OCI-LY7 (cell line): Measurements from ENCODE around the gene SRCAP. TPM values are rescaled to one million over a fixed set of nuclear protein-coding genes. Genes with fewer than 3 reads are reported as not detected.
A peak's percentile ranks its signal among the peaks of the same experiment; 100 is the strongest.

Experiments used
- BruUV-seq: library from RNA; stranded (reverse); fragments of 400-500 nt; replicated peaks from 2 replicates; lab custom pipeline; 2021; lab: Mats Ljungman, UMichigan
- CTCF ChIA-PET: fragments of 300-600 bp; sonication (Branson Sonifier 250); formaldehyde crosslinking; loops from one replicate; lab custom pipeline; 2022; ENCODE audit warnings: antibody characterized with exemption; ENCODE audit not compliant: unreplicated experiment; lab: Charles Lee
- POLR2A ChIA-PET: fragments of 300-600 bp; sonication (Branson Sonifier 250); formaldehyde crosslinking; loops from one replicate; lab custom pipeline; 2022; ENCODE audit warnings: antibody characterized with exemption; lab: Charles Lee
- DNase-seq: peaks from one replicate; pipeline ENCODE4 v3.0.0-alpha.2; 2015; ENCODE audit warnings: low spot score
- H2AFZ ChIP-seq: fragments of 200-600 bp; sonication (generic), shearing (Covaris generic); 2 replicates; pipeline ENCODE4 v1.6.1; 2014; ENCODE audit warnings: mild to moderate bottlenecking, antibody characterized with exemption, low read length, moderate library complexity
- H3K27ac ChIP-seq: fragments of 200-600 bp; sonication (generic); 2 replicates; pipeline ENCODE4 v1.5.1; 2014; ENCODE audit warnings: mixed run types, low read depth, mild to moderate bottlenecking, moderate library complexity, low read length, inconsistent platforms; ENCODE audit not compliant: poor library complexity, severe bottlenecking
- H3K36me3 ChIP-seq: fragments of 200-600 bp; sonication (generic); 2 replicates; pipeline ENCODE4 v1.6.1; 2014; ENCODE audit warnings: mild to moderate bottlenecking, antibody characterized with exemption, low read length, moderate library complexity, mixed read lengths; ENCODE audit not compliant: insufficient read depth
- H3K4me1 ChIP-seq: fragments of 200-600 bp; sonication (generic); 2 replicates; pipeline ENCODE4 v1.5.1; 2014; ENCODE audit warnings: mild to moderate bottlenecking, low read length; ENCODE audit not compliant: insufficient read depth, poor library complexity, severe bottlenecking
- H3K4me2 ChIP-seq: fragments of 200-600 bp; sonication (generic); 2 replicates; pipeline ENCODE4 v1.6.1; 2014; ENCODE audit warnings: mild to moderate bottlenecking, low read length
- H3K4me3 ChIP-seq: fragments of 200-600 bp; sonication (generic); 2 replicates; pipeline ENCODE4 v1.5.1; 2014; ENCODE audit warnings: mild to moderate bottlenecking, low read depth, low read length; ENCODE audit not compliant: poor library complexity, severe bottlenecking
- H3K79me2 ChIP-seq: fragments of 200-600 bp; sonication (generic); 2 replicates; pipeline ENCODE4 v1.6.1; 2016; ENCODE audit warnings: low read depth, mild to moderate bottlenecking, low read length, moderate library complexity, mixed read lengths; ENCODE audit not compliant: insufficient read depth
- H3K9me2 ChIP-seq: fragments of 200-600 bp; sonication (generic); 2 replicates; pipeline ENCODE4 v1.6.1; 2016; ENCODE audit warnings: mild to moderate bottlenecking, low read length, mixed read lengths; ENCODE audit not compliant: insufficient read depth
- H3K9me3 ChIP-seq: fragments of 200-600 bp; sonication (generic); 2 replicates; pipeline ENCODE4 v1.6.1; 2014; ENCODE audit warnings: mild to moderate bottlenecking, mixed run types, low read length, mixed read lengths
- H4K20me1 ChIP-seq: fragments of 200-600 bp; sonication (generic); 2 replicates; pipeline ENCODE4 v1.6.1; 2014; ENCODE audit warnings: mild to moderate bottlenecking, antibody characterized with exemption, low read length, moderate library complexity, mixed read lengths; ENCODE audit not compliant: insufficient read depth
- EZH2phosphoT487 ChIP-seq: fragments of 200-600 bp; sonication (generic); IDR thresholded peaks from 2 replicates; pipeline ENCODE4 v1.6.1; 2018; ENCODE audit warnings: low read depth, borderline replicate concordance, mild to moderate bottlenecking, mixed run types, antibody characterized with exemption, low read length, moderate library complexity, mixed read lengths
- intact Hi-C: fragments of 100-400 bp; cut with micrococcal nuclease; formaldehyde crosslinking; loops from one replicate; pipeline ENCODE4 v1.10.0; 2022; ENCODE audit not compliant: unreplicated experiment
- total RNA-seq, 2 experiments: library from RNA; depleted of rRNA in 1 of 2; stranded (reverse); fragments of >200 nt in 1 of 2; shearing (Covaris generic) in 1 of 2; gene quantifications; 2 replicates each; pipeline ENCODE4 v1.2.3, GENCODE V29; 2014 to 2022
- TF ChIP-seq, protein P1 (sequence below): fragments of 200-600 bp; sonication (generic); conservative IDR thresholded peaks from 2 replicates; pipeline ENCODE4 v1.5.1; 2014; ENCODE audit warnings: mild to moderate bottlenecking, antibody characterized with exemption, low read length, moderate library complexity, mixed read lengths

Gene SRCAP
- total RNA-seq, 2 experiments from 2014 or later: 41.8 to 93.7 TPM

GRCh38 chr16:30650369-30651123 lies 48.4 kb upstream of the SRCAP start, which contains the start of gene PRR14:
Gene PRR14, plus strand, starts transcription at chr16:30650960. Its CDS starts 686 bp downstream, at chr16:30651646.
- intact Hi-C loops: loop anchor here (2.0 kb wide), 2 partner anchors 48 to 180 kb away; partner anchors contain the start of gene SRCAP
- Histone ChIP-seq H4K20me1 (no peaks in the 10 kb centered on the region), H3K4me3 (peak within 1 kb of the TSS; percentile 86), H3K4me2 (peak within 1 kb of the TSS; percentile 95), H3K9me2 (no peaks in the 10 kb centered on the region), H3K27ac (peak within 1 kb of the TSS; percentile 75), H3K9me3 (no peaks in the 10 kb centered on the region), H2AFZ (peak within 1 kb of the TSS; percentile 99), H3K36me3 (peaks cover 31% of the 10 kb centered on the region), H3K4me1 (peaks cover 17% of the 10 kb centered on the region), H3K79me2 (peaks cover 9% of the 10 kb centered on the region; the same call in 1 of the 2 replicates)
- TF ChIP-seq, protein P1, sequence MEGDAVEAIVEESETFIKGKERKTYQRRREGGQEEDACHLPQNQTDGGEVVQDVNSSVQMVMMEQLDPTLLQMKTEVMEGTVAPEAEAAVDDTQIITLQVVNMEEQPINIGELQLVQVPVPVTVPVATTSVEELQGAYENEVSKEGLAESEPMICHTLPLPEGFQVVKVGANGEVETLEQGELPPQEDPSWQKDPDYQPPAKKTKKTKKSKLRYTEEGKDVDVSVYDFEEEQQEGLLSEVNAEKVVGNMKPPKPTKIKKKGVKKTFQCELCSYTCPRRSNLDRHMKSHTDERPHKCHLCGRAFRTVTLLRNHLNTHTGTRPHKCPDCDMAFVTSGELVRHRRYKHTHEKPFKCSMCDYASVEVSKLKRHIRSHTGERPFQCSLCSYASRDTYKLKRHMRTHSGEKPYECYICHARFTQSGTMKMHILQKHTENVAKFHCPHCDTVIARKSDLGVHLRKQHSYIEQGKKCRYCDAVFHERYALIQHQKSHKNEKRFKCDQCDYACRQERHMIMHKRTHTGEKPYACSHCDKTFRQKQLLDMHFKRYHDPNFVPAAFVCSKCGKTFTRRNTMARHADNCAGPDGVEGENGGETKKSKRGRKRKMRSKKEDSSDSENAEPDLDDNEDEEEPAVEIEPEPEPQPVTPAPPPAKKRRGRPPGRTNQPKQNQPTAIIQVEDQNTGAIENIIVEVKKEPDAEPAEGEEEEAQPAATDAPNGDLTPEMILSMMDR: no peak
- no peak for TF ChIP-seq EZH2phosphoT487
- DNase-seq: peak; percentile 99
- CTCF ChIA-PET: interaction anchor here (0.6 kb wide), 1 partner anchor 992 kb away, joined by 3 read pairs; no protein-coding TSS in a partner anchor
- POLR2A ChIA-PET: interaction anchor here (0.6 to 1.0 kb wide), 9 partner anchors 14 to 647 kb away, joined by 3 to 7 read pairs (median 4); partner anchors contain the start of gene SEPTIN1
- no TSS peak for BruUV-seq

DNA sequence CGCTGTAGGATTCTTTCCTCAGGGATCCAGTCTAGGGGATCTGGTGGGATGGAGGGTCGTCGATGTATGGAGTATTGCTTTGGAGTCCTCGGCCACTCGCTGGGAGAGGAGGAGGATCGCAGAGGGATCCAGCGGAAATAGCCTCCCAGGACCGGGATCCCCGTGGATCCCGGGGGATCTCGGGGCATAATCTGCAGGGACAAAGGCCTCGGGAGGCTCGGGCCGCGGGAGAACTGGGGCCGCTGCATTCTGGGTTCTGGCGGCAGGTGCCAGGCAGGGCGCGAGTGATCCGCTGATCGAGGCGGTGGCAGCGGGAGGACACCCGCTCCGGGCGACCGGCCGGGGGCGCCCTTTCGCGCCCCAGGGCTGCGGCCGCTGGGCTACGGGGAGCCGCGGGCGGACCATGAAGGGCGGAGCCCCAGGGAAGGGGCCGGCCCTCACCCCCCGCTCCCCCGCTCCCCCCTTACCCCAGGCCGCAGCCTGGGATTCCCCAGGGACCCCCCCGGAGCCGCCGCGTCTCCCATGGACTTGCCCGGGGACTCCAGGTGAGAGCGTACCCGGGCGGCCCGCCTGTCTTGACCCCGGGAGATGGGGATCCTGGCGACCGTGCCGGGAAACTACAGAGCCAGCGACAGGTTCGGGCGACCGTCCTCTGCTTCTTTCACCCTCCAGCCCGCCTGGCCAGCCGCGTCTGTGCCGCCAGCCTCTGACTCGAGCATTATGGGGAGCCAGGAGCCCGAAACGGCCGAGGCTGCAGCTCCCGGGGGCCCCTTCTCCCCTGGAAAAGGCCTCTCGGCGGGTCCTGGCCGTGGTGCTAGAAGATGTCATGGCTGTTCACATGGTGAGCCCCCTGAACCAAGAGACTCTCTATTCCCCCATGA lies 47.6 kb upstream of the SRCAP start:
- Histone ChIP-seq H3K4me3 (peak overlapping the region; percentile 86), H3K36me3 (peaks cover 39% of the 10 kb centered on the region), H2AFZ (peak overlapping the region; percentile 84), H4K20me1 (no peaks in the 10 kb centered on the region), H3K9me3 (no peaks in the 10 kb centered on the region), H3K4me2 (peak overlapping the region; percentile 95), H3K79me2 (peaks cover 9% of the 10 kb centered on the region; the same call in 1 of the 2 replicates), H3K27ac (peak overlapping the region; percentile 75), H3K4me1 (peaks cover 17% of the 10 kb centered on the region), H3K9me2 (no peaks in the 10 kb centered on the region)
- no TSS peak for BruUV-seq
- intact Hi-C loops: loop anchor here (2.0 kb wide), 2 partner anchors 47 to 181 kb away; partner anchors contain the start of gene SRCAP
- ChIA-PET CTCF (no interaction called here), POLR2A (interaction anchor here (0.9 kb wide), 1 partner anchor 48 kb away, joined by 6 read pairs; no protein-coding TSS in a partner anchor)
- TF ChIP-seq, protein P1: peak; percentile 77
- no peak for TF ChIP-seq EZH2phosphoT487
- DNase-seq: peak; percentile 87
